Naive thymus-derived CD4-positive, alpha-beta T cell (primary cell): ENCODE measurements around the gene UMOD. TPM values are rescaled to one million over a fixed set of nuclear protein-coding genes. Genes with fewer than 3 reads are reported as not detected.
"Not testable (repeated sequence)": the region's sequence is repeated elsewhere in the genome, so short reads cannot be mapped to it uniquely, and the experiment has no call there.

Experiments
- ATAC-seq: fragments of 150-1000 bp; cut with Tn5 transposase; 2 replicates; pipeline ENCODE4 v1.10.0; 2021; ENCODE audit warnings: mild to moderate bottlenecking, moderate library complexity
- CTCF ChIA-PET: fragments of 350-600 bp; sonication (Branson Sonifier 250); formaldehyde crosslinking; loops from one replicate; lab custom pipeline; 2021; ENCODE audit warnings: antibody characterized with exemption; lab: Charles Lee
- POLR2A ChIA-PET: fragments of 350-600 bp; sonication (Branson Sonifier 250); formaldehyde crosslinking; loops from one replicate; lab custom pipeline; 2021; ENCODE audit warnings: antibody characterized with exemption, inconsistent platforms; lab: Charles Lee
- DNase-seq, 9 donors: peaks; one replicate each; pipeline versions ENCODE4 v3.0.0 to v3.0.0-alpha.2; 2020 to 2022; ENCODE audit warnings: mixed read lengths in 1 of 9
- H3K27ac ChIP-seq: one replicate; pipeline ENCODE4 v1.7.0; 2013; ENCODE audit warnings: mild to moderate bottlenecking, low read depth, low read length, moderate library complexity
- H3K27me3 ChIP-seq, 2 donors: one replicate each; pipeline ENCODE4 v1.7.0; 2013; ENCODE audit warnings: low read length in 2 of 2, mild to moderate bottlenecking in 2 of 2, moderate library complexity in 2 of 2; ENCODE audit not compliant: control insufficient read depth in 2 of 2, insufficient read depth in 2 of 2
- H3K36me3 ChIP-seq, 3 experiments: 1 replicate in 2 of 3; 2 replicates in 1 of 3; pipeline ENCODE4 v1.7.0; 2013; ENCODE audit warnings: low read length in 3 of 3, mild to moderate bottlenecking in 3 of 3, moderate library complexity in 1 of 3; ENCODE audit not compliant: insufficient read depth in 3 of 3, control insufficient read depth in 2 of 3
- H3K4me1 ChIP-seq, 2 donors: one replicate each; pipeline ENCODE4 v1.7.0; 2013; ENCODE audit warnings: low read length in 2 of 2, mild to moderate bottlenecking in 2 of 2, moderate library complexity in 1 of 2; ENCODE audit not compliant: control insufficient read depth in 2 of 2, insufficient read depth in 2 of 2
- H3K4me3 ChIP-seq: 2 replicates; pipeline ENCODE4 v1.7.0; 2013; ENCODE audit warnings: mild to moderate bottlenecking, low read length
- H3K9me3 ChIP-seq, 3 experiments: 1 replicate in 2 of 3; 2 replicates in 1 of 3; pipeline ENCODE4 v1.7.0; 2013; ENCODE audit warnings: low read length in 3 of 3; ENCODE audit not compliant: control insufficient read depth in 2 of 3
- H3K27ac Mint-ChIP-seq, 9 donors: one replicate each; pipeline ENCODE4 v1.8.0; 2020 to 2022; ENCODE audit warnings: mixed read lengths in 9 of 9, mild to moderate bottlenecking in 8 of 9, moderate library complexity in 5 of 9, inconsistent platforms in 2 of 9
- H3K27me3 Mint-ChIP-seq, 5 donors: one replicate each; pipeline ENCODE4 v1.8.0; 2021 to 2022; ENCODE audit warnings: mixed read lengths in 5 of 5, mild to moderate bottlenecking in 1 of 5
- H3K36me3 Mint-ChIP-seq, 5 donors: one replicate each; pipeline ENCODE4 v1.8.0; 2020 to 2022; ENCODE audit warnings: mixed read lengths in 5 of 5, mild to moderate bottlenecking in 3 of 5, inconsistent platforms in 1 of 5
- H3K4me1 Mint-ChIP-seq, 7 donors: one replicate each; pipeline ENCODE4 v1.8.0; 2020 to 2022; ENCODE audit warnings: mixed read lengths in 7 of 7, mild to moderate bottlenecking in 3 of 7, inconsistent platforms in 1 of 7
- H3K4me3 Mint-ChIP-seq, 10 donors: one replicate each; pipeline ENCODE4 v1.8.0; 2020 to 2022; ENCODE audit warnings: mild to moderate bottlenecking in 10 of 10, mixed read lengths in 10 of 10, moderate library complexity in 6 of 10, inconsistent platforms in 2 of 10
- H3K9me3 Mint-ChIP-seq, 11 donors: one replicate each; pipeline ENCODE4 v1.8.0; 2020 to 2022; ENCODE audit warnings: mixed read lengths in 11 of 11, mild to moderate bottlenecking in 4 of 11, inconsistent platforms in 1 of 11, moderate library complexity in 1 of 11
- intact Hi-C, 2 donors: fragments of 100-400 bp; cut with micrococcal nuclease; formaldehyde crosslinking; loops; one replicate each; pipeline ENCODE4 v1.15.1; 2023
- polyA plus RNA-seq, 2 donors: library from polyadenylated mRNA; unstranded; fragments of 300-500 nt; fragmentation: Illumina TruSeq; gene quantifications; one replicate each; pipeline ENCODE4 v1.2.3, GENCODE V29; 2021
- total RNA-seq, 6 experiments: library from RNA in 5 of 6; stranded (reverse) in 5 of 6; gene quantifications; 1 replicate in 5 of 6; 2 replicates in 1 of 6; pipeline ENCODE4 v1.2.3 and lab custom pipeline; 2021 to 2026

The UMOD gene
- total and polyA plus RNA-seq, 7 experiments from 2014 or later: not detected

DNA sequence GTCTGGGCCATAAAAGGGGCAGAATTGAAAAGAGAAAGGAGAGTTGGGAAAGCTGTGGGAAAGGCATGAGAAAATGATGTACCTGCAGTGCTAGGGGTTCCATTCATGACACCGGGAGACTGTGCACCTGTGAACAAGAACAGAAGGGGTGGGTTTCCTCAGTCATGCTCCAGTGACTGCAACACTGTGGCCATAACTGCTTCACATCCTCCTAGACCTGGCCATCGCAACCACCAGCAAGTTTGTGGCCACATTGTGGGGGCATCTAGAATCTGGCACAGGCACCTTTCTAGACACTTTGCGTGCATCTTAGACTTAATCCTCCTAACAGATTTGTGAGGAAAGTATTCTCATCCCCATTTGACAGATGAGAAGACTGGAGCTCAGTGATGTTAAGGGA, 37.9 kb downstream of the UMOD start:
- Mint-ChIP-seq H3K9me3 (peaks cover 0 to 3% (median 0%) of the 10 kb centered on the region in 11 donors), H3K27me3 (peaks cover 0 to 18% (median 6%) of the 10 kb centered on the region in 5 donors), H3K36me3 (no peaks in the 10 kb centered on the region), H3K4me3 (no peak overlapping the region), H3K27ac (no peak overlapping the region), H3K4me1 (peaks cover 0 to 1% (median 0%) of the 10 kb centered on the region in 7 donors)
- POLR2A ChIA-PET: no interaction called here
- ATAC-seq (no peak), DNase-seq (no peak)
- CTCF ChIA-PET: no interaction called here
- H3K36me3 ChIP-seq: no peaks in the 10 kb centered on the region
- H3K27me3 ChIP-seq: no peaks in the 10 kb centered on the region
- H3K4me1 ChIP-seq: no peaks in the 10 kb centered on the region
- no peak overlapping the region for H3K4me3 ChIP-seq
- no peaks in the 10 kb centered on the region for H3K9me3 ChIP-seq
- intact Hi-C loops: no loop called here
- H3K27ac ChIP-seq: no peak overlapping the region

DNA sequence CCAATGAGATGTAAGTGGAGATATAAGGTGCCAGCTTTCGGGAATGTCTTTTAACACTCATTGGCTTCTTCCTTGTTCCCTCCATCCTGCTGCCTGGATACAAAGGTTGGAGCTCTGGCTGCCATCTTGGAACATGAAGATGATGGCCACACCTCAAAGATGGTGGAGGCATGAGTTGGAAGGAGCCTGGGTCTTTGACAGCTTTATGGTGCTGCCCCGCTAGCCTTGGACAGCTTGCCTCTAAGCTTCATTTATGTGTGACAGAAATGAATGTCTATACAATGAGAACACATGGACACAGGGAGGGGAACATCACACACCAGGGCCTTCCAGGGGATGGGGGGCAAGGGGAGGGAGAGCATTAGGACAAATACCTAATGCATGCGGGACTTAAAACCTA, 38.8 kb downstream of the UMOD start:
- POLR2A ChIA-PET: no interaction called here
- Mint-ChIP-seq H3K27ac (no peak overlapping the region), H3K9me3 (peaks cover 0 to 3% (median 0%) of the 10 kb centered on the region in 11 donors), H3K27me3 (peaks cover 0 to 14% (median 6%) of the 10 kb centered on the region in 5 donors), H3K4me1 (peaks cover 0 to 1% (median 0%) of the 10 kb centered on the region in 7 donors), H3K4me3 (no peak overlapping the region), H3K36me3 (no peaks in the 10 kb centered on the region)
- intact Hi-C loops: no loop called here
- Histone ChIP-seq H3K4me3 (no peak overlapping the region), H3K36me3 (no peaks in the 10 kb centered on the region), H3K4me1 (no peaks in the 10 kb centered on the region), H3K9me3 (no peaks in the 10 kb centered on the region), H3K27ac (no peak overlapping the region), H3K27me3 (no peaks in the 10 kb centered on the region)
- CTCF ChIA-PET: no interaction called here
- DNase-seq (no peak), ATAC-seq (no peak)

GRCh38 chr16:20312536-20313095, 39.9 kb downstream of the UMOD start:
- intact Hi-C loops, H3K36me3 Mint-ChIP-seq, POLR2A ChIA-PET, H3K4me1 Mint-ChIP-seq, H3K27ac Mint-ChIP-seq, H3K27me3 ChIP-seq, H3K4me3 Mint-ChIP-seq, H3K9me3 ChIP-seq, H3K27ac ChIP-seq, ATAC-seq, H3K9me3 Mint-ChIP-seq, CTCF ChIA-PET, H3K4me3 ChIP-seq, H3K4me1 ChIP-seq, H3K36me3 ChIP-seq, DNase-seq: not testable (repeated sequence)
- peaks cover 0 to 14% (median 9%) of the 10 kb centered on the region in 5 donors for H3K27me3 Mint-ChIP-seq

- Mint-ChIP-seq H3K4me3 (no peak overlapping the region), H3K27ac (no peak overlapping the region), H3K36me3 (no peaks in the 10 kb centered on the region), H3K9me3 (peaks cover 0 to 4% (median 0%) of the 10 kb centered on the region in 11 donors), H3K27me3 (peaks cover 0 to 11% (median 5%) of the 10 kb centered on the region in 5 donors), H3K4me1 (peaks cover 0 to under 1% (median 0%) of the 10 kb centered on the region in 7 donors)
- intact Hi-C loops: no loop called here
- Histone ChIP-seq H3K27me3 (no peaks in the 10 kb centered on the region), H3K4me3 (no peak overlapping the region), H3K27ac (no peak overlapping the region), H3K9me3 (no peaks in the 10 kb centered on the region), H3K4me1 (no peaks in the 10 kb centered on the region), H3K36me3 (no peaks in the 10 kb centered on the region)
- ChIA-PET CTCF (no interaction called here), POLR2A (no interaction called here)
- ATAC-seq: no peak
- no peak for DNase-seq
Measured at GRCh38 chr16:20311548-20311947, 41.0 kb downstream of the UMOD start.

GRCh38 chr16:20310421-20311395, 41.8 kb downstream of the UMOD start:
- DNase-seq: no peak
- no peak overlapping the region for H3K4me3 ChIP-seq
- intact Hi-C loops: no loop called here
- H3K27ac ChIP-seq: no peak overlapping the region
- Mint-ChIP-seq H3K4me1 (no peaks in the 10 kb centered on the region), H3K27me3 (peaks cover 0 to 15% (median 8%) of the 10 kb centered on the region in 5 donors), H3K9me3 (peaks cover 0 to 4% (median 0%) of the 10 kb centered on the region in 11 donors), H3K36me3 (no peaks in the 10 kb centered on the region), H3K27ac (no peak overlapping the region), H3K4me3 (no peak overlapping the region)
- H3K36me3 ChIP-seq: no peaks in the 10 kb centered on the region
- H3K4me1 ChIP-seq: no peaks in the 10 kb centered on the region
- ChIA-PET POLR2A (no interaction called here), CTCF (no interaction called here)
- ATAC-seq: no peak
- H3K27me3 ChIP-seq: no peaks in the 10 kb centered on the region
- H3K9me3 ChIP-seq: no peaks in the 10 kb centered on the region

GRCh38 chr16:20309786-20310185, 42.7 kb downstream of the UMOD start:
- ChIA-PET POLR2A (no interaction called here), CTCF (no interaction called here)
- Mint-ChIP-seq H3K4me3 (no peak overlapping the region), H3K36me3 (no peaks in the 10 kb centered on the region), H3K27ac (no peak overlapping the region), H3K9me3 (peaks cover 0 to 7% (median 0%) of the 10 kb centered on the region in 11 donors), H3K4me1 (no peaks in the 10 kb centered on the region), H3K27me3 (peaks cover 0 to 21% (median 16%) of the 10 kb centered on the region in 5 donors)
- no peak overlapping the region for H3K27ac ChIP-seq
- no peak overlapping the region for H3K4me3 ChIP-seq
- H3K9me3 ChIP-seq: no peaks in the 10 kb centered on the region
- H3K4me1 ChIP-seq: no peaks in the 10 kb centered on the region
- no peaks in the 10 kb centered on the region for H3K27me3 ChIP-seq
- DNase-seq: no peak
- H3K36me3 ChIP-seq: no peaks in the 10 kb centered on the region
- no peak for ATAC-seq
- intact Hi-C loops: no loop called here
